Nephron progenitor cell (in vitro differentiated cells): Measurements from ENCODE around the gene INPP5D.

Source experiments
- DNase-seq: peaks from one replicate; pipeline ENCODE4 v3.0.0; 2021
- H3K27ac Mint-ChIP-seq: 2 replicates; pipeline ENCODE4 v1.8.0; 2021; ENCODE audit warnings: mild to moderate bottlenecking, moderate library complexity, mixed read lengths
- H3K27me3 Mint-ChIP-seq: 2 replicates; pipeline ENCODE4 v1.8.0; 2021; ENCODE audit warnings: mild to moderate bottlenecking, low read depth, mixed read lengths; ENCODE audit not compliant: poor library complexity
- H3K36me3 Mint-ChIP-seq: 2 replicates; pipeline ENCODE4 v1.8.0; 2021; ENCODE audit warnings: low read depth, mixed read lengths
- H3K4me1 Mint-ChIP-seq: 2 replicates; pipeline ENCODE4 v1.8.0; 2021; ENCODE audit warnings: mixed read lengths
- H3K4me3 Mint-ChIP-seq: 2 replicates; pipeline ENCODE4 v1.8.0; 2021; ENCODE audit warnings: mild to moderate bottlenecking, moderate library complexity, mixed read lengths
- H3K9me3 Mint-ChIP-seq: 2 replicates; pipeline ENCODE4 v1.8.0; 2021; ENCODE audit warnings: mild to moderate bottlenecking, moderate library complexity, mixed read lengths
- CTCF ChIP-seq: fragments of 200-600 bp; sonication (generic); IDR thresholded peaks from 2 replicates; pipeline ENCODE4 v1.5.0; 2021; ENCODE audit warnings: antibody characterized with exemption

The INPP5D gene

GRCh38 chr2:233079953-233080835 lies 20.1 kb downstream of the INPP5D start:
- no peaks in the 10 kb centered on the region for H3K9me3 Mint-ChIP-seq
- H3K27ac Mint-ChIP-seq: no peak overlapping the region
- no peak for TF ChIP-seq CTCF
- no peak for DNase-seq
- H3K4me1 Mint-ChIP-seq: peaks cover 44% of the 10 kb centered on the region
- no peaks in the 10 kb centered on the region for H3K36me3 Mint-ChIP-seq
- H3K27me3 Mint-ChIP-seq: peaks cover 3% of the 10 kb centered on the region
- no peak overlapping the region for H3K4me3 Mint-ChIP-seq

- Mint-ChIP-seq H3K4me1 (peaks cover 49% of the 10 kb centered on the region), H3K4me3 (no peak overlapping the region), H3K36me3 (no peaks in the 10 kb centered on the region), H3K9me3 (no peaks in the 10 kb centered on the region), H3K27ac (no peak overlapping the region), H3K27me3 (peaks cover 6% of the 10 kb centered on the region)
- DNase-seq: no peak
- TF ChIP-seq CTCF: no peak
Observed at GRCh38 chr2:233080836-233081229, 20.7 kb downstream of the INPP5D start.

- no peak for DNase-seq
- no peaks in the 10 kb centered on the region for H3K9me3 Mint-ChIP-seq
- no peaks in the 10 kb centered on the region for H3K36me3 Mint-ChIP-seq
- H3K4me1 Mint-ChIP-seq: peaks cover 50% of the 10 kb centered on the region
- peaks cover 6% of the 10 kb centered on the region for H3K27me3 Mint-ChIP-seq
- no peak for TF ChIP-seq CTCF
- H3K4me3 Mint-ChIP-seq: no peak overlapping the region
- H3K27ac Mint-ChIP-seq: no peak overlapping the region
Observed at GRCh38 chr2:233081232-233081730, 21.1 kb downstream of the INPP5D start.

GRCh38 chr2:233081731-233082221 lies 21.6 kb downstream of the INPP5D start:
- no peak for TF ChIP-seq CTCF
- Mint-ChIP-seq H3K27me3 (peaks cover 6% of the 10 kb centered on the region), H3K4me1 (peaks cover 55% of the 10 kb centered on the region), H3K36me3 (no peaks in the 10 kb centered on the region), H3K4me3 (no peak overlapping the region), H3K9me3 (no peaks in the 10 kb centered on the region), H3K27ac (no peak overlapping the region)
- DNase-seq: no peak

- no peaks in the 10 kb centered on the region for H3K36me3 Mint-ChIP-seq
- H3K4me1 Mint-ChIP-seq: peaks cover 58% of the 10 kb centered on the region
- H3K27ac Mint-ChIP-seq: no peak overlapping the region
- H3K9me3 Mint-ChIP-seq: no peaks in the 10 kb centered on the region
- TF ChIP-seq CTCF: no peak
- H3K4me3 Mint-ChIP-seq: no peak overlapping the region
- H3K27me3 Mint-ChIP-seq: peaks cover 6% of the 10 kb centered on the region
- no peak for DNase-seq
Observed at GRCh38 chr2:233082222-233082930, 22.2 kb downstream of the INPP5D start.
